ENCODE measurements around the gene YLPM1. TPM values are rescaled to one million over a fixed set of nuclear protein-coding genes. Genes with fewer than 3 reads are reported as not detected.
A peak's percentile ranks its signal among the peaks of the same experiment; 100 is the strongest.

Gene YLPM1
- total RNA-seq, 2 donors from 2014 or later, result 53.6 to 74.8 TPM

- Mint-ChIP-seq H3K27ac (no peak overlapping the region), H3K4me3 (no peak overlapping the region), H3K36me3 (no peaks in the 10 kb centered on the region), H3K4me1 (ENCODE audit: low read depth in 2 of 2) (peaks cover 6 to 12% of the 10 kb centered on the region in 2 donors), H3K9me3 (no peaks in the 10 kb centered on the region), H3K27me3 (no peaks in the 10 kb centered on the region)
- ATAC-seq (no peak), DNase-seq (ENCODE audit: low spot score) (no peak)
Measured at GRCh38 chr14:74859757-74860552, 96.8 kb downstream of the YLPM1 start.

GRCh38 chr14:74860899-74861733, 98.0 kb downstream of the YLPM1 start:
- DNase-seq (ENCODE audit: low spot score) (peak; percentile 90), ATAC-seq (peak; percentile 76 to 83)
- Mint-ChIP-seq H3K27me3 (no peaks in the 10 kb centered on the region), H3K27ac (no peak overlapping the region), H3K4me3 (no peak overlapping the region), H3K36me3 (no peaks in the 10 kb centered on the region), H3K4me1 (ENCODE audit: low read depth in 2 of 2) (peaks cover 9% of the 10 kb centered on the region in 2 donors), H3K9me3 (no peaks in the 10 kb centered on the region)

- Mint-ChIP-seq H3K4me1 (ENCODE audit: low read depth in 2 of 2) (peaks cover 9 to 15% of the 10 kb centered on the region in 2 donors), H3K36me3 (no peaks in the 10 kb centered on the region), H3K9me3 (no peaks in the 10 kb centered on the region)
Measured at GRCh38 chr14:74861734-74862090, 98.6 kb downstream of the YLPM1 start.

GRCh38 chr14:74863274-74863673, 100.2 kb downstream of the YLPM1 start:
- Mint-ChIP-seq H3K27ac (peak overlapping the region in 1 of 2 donors; percentile 15), H3K4me3 (no peak overlapping the region), H3K27me3 (no peaks in the 10 kb centered on the region), H3K9me3 (no peaks in the 10 kb centered on the region), H3K4me1 (ENCODE audit: low read depth in 2 of 2) (peaks cover 16 to 24% of the 10 kb centered on the region in 2 donors), H3K36me3 (no peaks in the 10 kb centered on the region)
- ATAC-seq, result no peak
- DNase-seq (ENCODE audit: low spot score), result no peak

More at GRCh38 chr14:74861734-74862090, 98.6 kb downstream of the YLPM1 start:
- ATAC-seq (no peak), DNase-seq (ENCODE audit: low spot score) (no peak)
- no peak overlapping the region for H3K4me3 Mint-ChIP-seq
- no peak overlapping the region for H3K27ac Mint-ChIP-seq
- no peaks in the 10 kb centered on the region for H3K27me3 Mint-ChIP-seq

- no peaks in the 10 kb centered on the region for H3K27me3 Mint-ChIP-seq
- H3K36me3 Mint-ChIP-seq, result no peaks in the 10 kb centered on the region
- no peak for DNase-seq (ENCODE audit: low spot score)
- H3K9me3 Mint-ChIP-seq, result no peaks in the 10 kb centered on the region
- peaks cover 16 to 24% of the 10 kb centered on the region in 2 donors for H3K4me1 Mint-ChIP-seq (ENCODE audit: low read depth in 2 of 2)
- H3K4me3 Mint-ChIP-seq, result no peak overlapping the region
- no peak overlapping the region for H3K27ac Mint-ChIP-seq
- ATAC-seq, result no peak
Measured at GRCh38 chr14:74864198-74864597, 101.1 kb downstream of the YLPM1 start.

GRCh38 chr14:74865156-74865555, 102.0 kb downstream of the YLPM1 start:
- DNase-seq (ENCODE audit: low spot score), result no peak
- Mint-ChIP-seq H3K4me1 (ENCODE audit: low read depth in 2 of 2) (peaks cover 16 to 24% of the 10 kb centered on the region in 2 donors), H3K27me3 (no peaks in the 10 kb centered on the region), H3K4me3 (no peak overlapping the region), H3K9me3 (no peaks in the 10 kb centered on the region), H3K36me3 (no peaks in the 10 kb centered on the region), H3K27ac (peak overlapping the region in 1 of 2 donors; percentile 72)
- no peak for ATAC-seq

GRCh38 chr14:74866708-74867389, 103.7 kb downstream of the YLPM1 start:
- H3K4me3 Mint-ChIP-seq, result peak overlapping the region; percentile 26
- no peaks in the 10 kb centered on the region for H3K27me3 Mint-ChIP-seq
- DNase-seq (ENCODE audit: low spot score) (no peak), ATAC-seq (peak in 1 of 2 donors; percentile 26)
- H3K36me3 Mint-ChIP-seq, result no peaks in the 10 kb centered on the region
- H3K9me3 Mint-ChIP-seq, result no peaks in the 10 kb centered on the region
- H3K4me1 Mint-ChIP-seq (ENCODE audit: low read depth in 2 of 2), result peaks cover 14 to 18% of the 10 kb centered on the region in 2 donors
- H3K27ac Mint-ChIP-seq, result peak overlapping the region; percentile 36 to 72

- no peaks in the 10 kb centered on the region for H3K9me3 Mint-ChIP-seq
- DNase-seq (ENCODE audit: low spot score), result peak; percentile 69
- no peaks in the 10 kb centered on the region for H3K36me3 Mint-ChIP-seq
- ATAC-seq, result peak; percentile 88 to 89
- no peaks in the 10 kb centered on the region for H3K27me3 Mint-ChIP-seq
- H3K27ac Mint-ChIP-seq, result peak overlapping the region; percentile 36 to 72
- peak overlapping the region; percentile 11 for H3K4me3 Mint-ChIP-seq
- peaks cover 14 to 18% of the 10 kb centered on the region in 2 donors for H3K4me1 Mint-ChIP-seq (ENCODE audit: low read depth in 2 of 2)
Measured at GRCh38 chr14:74867673-74868072, 104.6 kb downstream of the YLPM1 start.

- ATAC-seq (no peak), DNase-seq (ENCODE audit: low spot score) (no peak)
- H3K9me3 Mint-ChIP-seq, result no peaks in the 10 kb centered on the region
- peak overlapping the region; percentile 36 to 82 for H3K27ac Mint-ChIP-seq
- no peaks in the 10 kb centered on the region for H3K36me3 Mint-ChIP-seq
- peaks cover 16 to 21% of the 10 kb centered on the region in 2 donors for H3K4me1 Mint-ChIP-seq (ENCODE audit: low read depth in 2 of 2)
- no peaks in the 10 kb centered on the region for H3K27me3 Mint-ChIP-seq
- H3K4me3 Mint-ChIP-seq, result no peak overlapping the region
Measured at GRCh38 chr14:74868739-74869138, 105.6 kb downstream of the YLPM1 start.

- ATAC-seq (no peak), DNase-seq (ENCODE audit: low spot score) (no peak)
- H3K27ac Mint-ChIP-seq, result no peak overlapping the region
- no peak overlapping the region for H3K4me3 Mint-ChIP-seq
- no peaks in the 10 kb centered on the region for H3K27me3 Mint-ChIP-seq
- no peaks in the 10 kb centered on the region for H3K36me3 Mint-ChIP-seq
- H3K4me1 Mint-ChIP-seq (ENCODE audit: low read depth in 2 of 2), result peaks cover 24 to 31% of the 10 kb centered on the region in 2 donors
- H3K9me3 Mint-ChIP-seq, result no peaks in the 10 kb centered on the region
Measured at GRCh38 chr14:74871819-74872218, 108.7 kb downstream of the YLPM1 start.

GRCh38 chr14:74875204-74875603, 112.1 kb downstream of the YLPM1 start:
- peak overlapping the region; percentile 80 to 96 for H3K27ac Mint-ChIP-seq
- H3K27me3 Mint-ChIP-seq, result no peaks in the 10 kb centered on the region
- H3K4me3 Mint-ChIP-seq, result peak overlapping the region; percentile 73

GRCh38 chr14:74875941-74876913, 113.1 kb downstream of the YLPM1 start, which contains the start of gene PROX2:
Gene PROX2, minus strand, starts transcription at chr14:74876145. Its CDS starts 12,311 bp downstream, at chr14:74863834.
- DNase-seq (ENCODE audit: low spot score) (peak; percentile 66), ATAC-seq (peak; percentile 78 to 86)
- Mint-ChIP-seq H3K4me3 (peak within 1 kb of the TSS; percentile 73), H3K9me3 (no peaks in the 10 kb centered on the region), H3K36me3 (no peaks in the 10 kb centered on the region), H3K27ac (peak within 1 kb of the TSS; percentile 80 to 96), H3K4me1 (ENCODE audit: low read depth in 2 of 2) (peaks cover 29 to 30% of the 10 kb centered on the region in 2 donors), H3K27me3 (no peaks in the 10 kb centered on the region)

More at GRCh38 chr14:74875204-74875603, 112.1 kb downstream of the YLPM1 start:
- no peak for ATAC-seq
- H3K9me3 Mint-ChIP-seq, result no peaks in the 10 kb centered on the region
- H3K36me3 Mint-ChIP-seq, result no peaks in the 10 kb centered on the region
- DNase-seq (ENCODE audit: low spot score), result no peak
- H3K4me1 Mint-ChIP-seq (ENCODE audit: low read depth in 2 of 2), result peaks cover 22 to 23% of the 10 kb centered on the region in 2 donors

Measured in natural killer cell treated with Interleukin-12 subunit alpha and Interleukin-12 subunit beta and Interleukin-15 and Interleukin-18, amount 100 ng/mL, for 72 hours (primary cell).